Mammary epithelial cell (primary cell): ENCODE results near the gene TEX51.

Experiments used
- CTCF ChIP-seq, 2 donors: IDR thresholded peaks in 1 of 2; conservative IDR thresholded peaks in 1 of 2; 2 replicates each; pipeline ENCODE4 v1.5.1; 2011 to 2012; ENCODE audit warnings: inconsistent platforms in 2 of 2, low read length in 2 of 2, mild to moderate bottlenecking in 2 of 2, control low read depth in 1 of 2, low read depth in 1 of 2; ENCODE audit not compliant: insufficient read depth in 1 of 2; ENCODE audit errors: extremely low read depth in 1 of 2
- EZH2 ChIP-seq: IDR thresholded peaks from 2 replicates; pipeline ENCODE4 v1.6.1; 2012; ENCODE audit warnings: low read length, inconsistent platforms, borderline replicate concordance

- no peak for TF ChIP-seq CTCF (conservative IDR thresholded peaks at IDR 0.05 in 1 of 2, IDR thresholded peaks at IDR 0.05 in 1 of 2; ENCODE audit: extremely low read depth in 1 of 2, insufficient read depth in 1 of 2, low read depth in 1 of 2, low read length in 2 of 2)
- no peak for TF ChIP-seq EZH2
Observed at GRCh38 chr2:126933711-126934091, 35.0 kb downstream of the TEX51 start.
